IPS DF 19.7 (cell line): ENCODE data around the gene C19orf47.
"Not testable (repeated sequence)": the region's sequence is repeated elsewhere in the genome, so short reads cannot be mapped to it uniquely, and the experiment has no call there.

ENCODE experiments used
- DNase-seq: peaks from one replicate; pipeline ENCODE4 v3.0.0-alpha.2; 2013; ENCODE audit warnings: low read depth, low spot score

The C19orf47 gene

GRCh38 chr19:40377876-40378385 lies 29.7 kb upstream of the C19orf47 start:
- DNase-seq = no peak

GRCh38 chr19:40376286-40376862 lies 28.2 kb upstream of the C19orf47 start:
- no peak for DNase-seq

GRCh38 chr19:40374084-40374483 lies 25.9 kb upstream of the C19orf47 start:
- DNase-seq = no peak

DNA sequence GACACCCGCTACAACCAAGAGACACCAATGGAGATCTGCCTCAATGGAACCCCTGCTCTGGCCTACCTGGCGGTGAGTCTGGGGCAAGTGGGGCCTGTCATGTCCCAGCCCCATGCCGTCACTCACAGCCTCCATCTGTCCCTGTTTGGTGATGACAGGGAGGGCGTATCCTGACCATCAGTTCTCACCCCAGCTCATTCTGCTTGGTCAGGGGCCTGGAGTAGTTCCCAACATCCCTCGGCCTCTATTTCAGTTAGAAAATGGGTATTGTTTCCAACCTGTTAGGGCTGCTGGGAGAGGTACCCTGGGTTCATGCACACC lies 23.6 kb upstream of the C19orf47 start:
- DNase-seq = no peak

DNA sequence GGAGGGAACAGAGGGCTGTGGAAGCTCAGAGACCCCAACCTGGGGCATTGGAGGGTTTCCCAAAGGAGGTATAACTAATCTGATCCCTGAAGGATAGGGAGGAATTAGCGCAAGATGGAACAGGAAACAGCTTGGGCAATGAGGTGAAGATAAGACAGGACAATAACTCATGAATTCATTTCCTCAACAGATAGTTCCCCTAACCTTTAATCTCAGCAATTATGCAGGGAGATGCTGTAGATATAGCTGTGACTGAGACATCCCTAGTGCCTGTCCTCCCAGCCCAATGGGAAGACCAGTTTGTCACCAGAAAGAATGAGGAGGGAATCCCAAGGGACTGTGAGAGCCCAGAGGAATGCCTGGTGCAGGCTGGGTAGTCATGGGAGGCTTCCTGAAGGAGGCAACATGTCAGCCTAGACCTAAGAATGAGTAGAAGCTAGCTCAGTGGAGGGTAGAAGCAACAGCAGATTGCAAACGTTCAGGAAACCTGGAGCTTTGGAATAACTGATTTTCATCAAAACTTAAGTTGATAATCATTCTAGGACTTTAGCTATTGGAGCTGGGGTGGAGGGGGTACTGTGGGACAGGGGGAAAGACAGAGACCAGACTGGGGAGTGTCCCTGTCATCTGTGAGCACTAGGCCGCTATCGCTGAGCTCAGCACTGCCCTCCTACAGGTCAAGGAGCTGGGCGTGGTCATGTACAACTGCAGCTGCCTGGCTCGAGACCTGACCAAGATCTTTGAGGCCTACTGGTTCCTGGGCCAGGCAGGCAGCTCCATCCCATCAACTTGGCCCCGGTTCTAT lies 23.0 kb upstream of the C19orf47 start:
- no peak for DNase-seq

- DNase-seq = not testable (repeated sequence)
Observed at GRCh38 chr19:40370253-40370652, 22.1 kb upstream of the C19orf47 start.

- no peak for DNase-seq
Observed at GRCh38 chr19:40369797-40370196, 21.6 kb upstream of the C19orf47 start.

GRCh38 chr19:40367577-40368434 lies 19.6 kb upstream of the C19orf47 start:
- DNase-seq = no peak

GRCh38 chr19:40366697-40367561 lies 18.7 kb upstream of the C19orf47 start:
- no peak for DNase-seq

GRCh38 chr19:40365613-40366401 lies 17.6 kb upstream of the C19orf47 start:
- no peak for DNase-seq

GRCh38 chr19:40365010-40365409 lies 16.8 kb upstream of the C19orf47 start:
- no peak for DNase-seq

- DNase-seq = no peak
Observed at GRCh38 chr19:40363069-40363468, 14.9 kb upstream of the C19orf47 start.

DNA sequence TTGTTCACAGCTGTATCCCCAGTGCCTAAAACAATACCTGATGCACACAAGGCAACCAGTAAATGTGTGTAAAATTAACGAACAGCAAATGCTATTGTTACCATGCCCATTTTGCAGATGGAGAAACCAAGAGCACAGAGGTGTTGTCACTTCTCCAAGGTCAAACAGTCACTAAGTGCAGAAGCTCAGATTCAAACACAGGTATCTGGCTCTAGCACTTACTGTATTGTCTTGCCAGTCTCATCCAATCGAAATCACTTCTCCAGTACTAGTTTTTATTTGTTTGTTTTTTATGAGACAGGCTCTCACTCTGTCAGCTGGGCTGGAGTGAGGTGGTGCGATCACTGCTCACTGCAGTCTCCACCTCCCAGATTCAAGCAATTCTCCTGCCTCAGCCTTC lies 14.0 kb upstream of the C19orf47 start:
- DNase-seq = no peak

DNA sequence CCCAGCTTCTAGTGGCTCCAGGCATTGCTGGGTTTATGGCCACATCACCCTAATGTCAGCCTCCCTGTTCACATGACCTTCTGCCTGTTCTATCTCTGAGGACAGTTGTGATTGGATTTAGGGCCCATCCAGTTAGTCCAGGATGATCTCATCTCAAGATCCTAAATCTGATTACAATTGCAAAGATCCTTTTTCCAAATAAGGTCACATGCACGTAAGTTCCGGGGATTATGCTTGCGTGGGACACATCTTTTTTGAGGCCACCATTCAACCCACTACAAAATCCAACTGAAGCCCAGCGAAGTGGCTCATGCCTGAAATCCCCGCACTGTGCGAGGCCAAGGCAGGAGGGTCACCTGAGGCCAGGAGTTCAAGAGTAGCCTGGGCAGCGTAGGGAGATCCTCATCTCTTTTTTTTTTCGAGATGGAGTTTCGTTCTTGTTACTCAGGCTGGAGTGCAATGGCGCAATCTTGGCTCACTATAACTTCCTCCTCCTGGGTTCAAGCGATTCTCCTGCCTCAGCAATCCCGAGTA lies 12.6 kb upstream of the C19orf47 start:
- no peak for DNase-seq

- no peak for DNase-seq
Observed at GRCh38 chr19:40360020-40360707, 12.0 kb upstream of the C19orf47 start.

GRCh38 chr19:40358773-40359172 lies 10.6 kb upstream of the C19orf47 start:
- DNase-seq = no peak

- DNase-seq = no peak
Observed at GRCh38 chr19:40357640-40358039, 9.4 kb upstream of the C19orf47 start.

GRCh38 chr19:40356681-40357595 lies 8.7 kb upstream of the C19orf47 start:
- no peak for DNase-seq
